Stimulated activated CD8-positive, alpha-beta memory T cell treated with anti-CD3 and anti-CD28 coated beads, Interleukin-15, amount 100 ng/mL, for 4 hours (primary cell): Measurements from ENCODE around the gene FAM241A.
"Not testable (repeated sequence)": the region's sequence is repeated elsewhere in the genome, so short reads cannot be mapped to it uniquely, and the experiment has no call there.

Experiments
- DNase-seq, 2 donors: peaks; one replicate each; pipeline ENCODE4 v3.0.0-alpha.2; 2020; ENCODE audit warnings: low read depth in 2 of 2

Gene FAM241A

DNA sequence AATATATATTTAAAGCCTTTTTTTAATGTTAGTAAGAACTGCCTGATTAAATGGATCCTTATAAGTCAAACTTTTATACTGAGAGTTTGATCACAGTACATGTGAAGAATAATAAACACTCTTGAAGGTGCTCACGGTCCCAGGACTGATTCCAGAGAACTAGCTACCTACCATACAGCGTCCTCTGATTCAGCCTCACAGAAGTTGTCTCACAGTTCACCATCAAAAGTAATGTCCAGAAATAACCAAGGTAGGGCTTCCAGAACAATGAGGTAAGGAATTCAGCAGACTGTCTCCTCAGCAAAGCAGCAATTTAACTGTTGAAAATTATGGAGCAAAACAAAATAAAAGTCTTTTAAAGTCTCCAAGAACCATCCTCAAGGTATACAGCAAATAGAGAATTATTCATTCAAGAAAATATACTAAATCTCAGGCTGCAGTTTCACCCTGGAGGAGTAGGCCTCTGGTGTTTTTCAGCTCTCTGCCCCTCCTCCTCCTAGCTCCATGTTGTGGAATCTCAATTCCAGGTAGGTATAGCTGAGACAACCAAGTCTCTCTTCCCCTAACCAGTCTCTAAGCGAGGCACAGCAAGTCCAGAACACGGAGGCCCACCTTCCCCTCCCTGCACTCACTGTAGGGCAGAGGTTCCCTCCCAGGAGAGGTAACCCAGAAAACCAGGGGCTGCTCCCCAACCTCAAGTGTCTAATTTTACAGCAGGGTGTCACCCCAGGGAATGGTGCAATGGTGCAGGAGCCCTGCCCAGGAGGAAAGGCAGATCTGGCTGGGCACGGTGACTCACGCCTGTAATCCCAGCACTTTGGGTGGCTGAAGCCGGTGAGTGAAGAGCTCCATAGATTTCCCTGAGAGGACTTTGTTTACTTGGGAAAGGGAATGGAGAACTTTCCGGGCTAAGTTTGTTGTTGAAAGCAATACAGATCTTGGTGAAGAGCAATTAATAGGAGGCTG is 28.6 kb downstream of the FAM241A start:
- DNase-seq, result no peak

DNA sequence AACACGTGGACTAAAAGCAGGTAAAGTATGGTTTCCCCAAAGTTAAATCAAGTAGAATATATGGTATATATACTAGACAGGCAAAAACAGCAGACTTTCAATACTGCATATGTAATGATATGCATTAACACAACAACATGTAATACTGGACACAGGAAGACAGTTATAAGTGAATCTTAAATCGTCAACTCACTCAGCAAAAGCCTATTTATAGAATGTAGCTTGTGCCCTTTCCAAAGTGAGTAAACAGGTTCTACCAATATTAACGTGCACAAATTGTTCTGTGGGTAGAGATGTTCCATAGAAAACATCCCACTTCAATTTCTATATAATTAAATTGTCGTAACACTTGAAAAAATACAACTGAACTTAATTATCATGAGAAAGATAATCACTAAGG is 30.6 kb downstream of the FAM241A start:
- DNase-seq, result no peak

GRCh38 chr4:112176596-112176995 is 31.3 kb downstream of the FAM241A start:
- DNase-seq, result no peak

DNA sequence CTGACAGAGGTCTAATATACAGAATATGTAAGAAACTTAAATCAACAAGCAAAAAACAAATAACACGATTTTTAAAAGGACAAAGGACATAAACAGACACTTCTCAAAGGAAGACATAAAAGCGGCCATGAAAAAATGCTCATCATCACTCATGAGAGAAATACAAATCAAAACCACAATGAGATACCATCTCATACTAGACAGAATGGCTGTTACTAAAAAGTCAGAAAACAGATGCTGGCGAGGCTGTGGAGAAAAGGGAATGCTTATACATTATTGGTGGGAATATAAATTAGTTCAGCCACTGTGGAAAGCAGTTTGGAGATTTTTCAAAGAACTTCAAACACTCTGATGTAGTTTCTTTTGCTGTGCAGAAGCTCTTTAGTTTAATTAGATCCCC is 33.5 kb downstream of the FAM241A start:
- not testable (repeated sequence) for DNase-seq

DNA sequence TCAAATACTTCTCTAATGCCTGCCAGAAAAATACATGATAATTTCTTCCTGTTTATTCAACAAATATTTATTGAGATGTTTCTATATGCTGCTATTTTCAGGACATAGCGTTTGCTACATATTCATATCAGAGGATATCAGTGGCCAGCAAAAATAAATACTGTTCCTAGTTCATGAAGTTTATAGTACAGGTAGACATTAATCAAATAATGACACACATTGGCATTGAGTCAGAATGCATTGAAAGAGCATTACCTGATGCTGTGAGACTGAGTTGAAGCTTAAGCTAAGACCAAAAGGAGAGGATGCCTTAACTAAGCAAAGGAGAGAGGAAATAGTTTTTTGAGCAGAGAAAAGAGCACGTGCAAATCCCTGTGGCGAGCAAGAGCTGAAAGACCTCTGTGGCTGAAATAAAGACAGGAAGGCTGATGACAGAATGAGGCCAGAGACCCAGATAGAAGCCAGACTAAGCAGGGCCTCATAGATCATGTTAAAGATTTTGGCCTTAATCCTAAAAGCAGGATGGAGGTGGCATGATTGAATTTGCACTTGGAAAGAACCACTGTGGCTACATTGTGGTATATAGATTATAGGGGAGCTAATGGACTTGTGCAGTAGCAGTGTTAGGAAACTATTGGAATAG is 36.2 kb downstream of the FAM241A start:
- DNase-seq, result no peak

DNA sequence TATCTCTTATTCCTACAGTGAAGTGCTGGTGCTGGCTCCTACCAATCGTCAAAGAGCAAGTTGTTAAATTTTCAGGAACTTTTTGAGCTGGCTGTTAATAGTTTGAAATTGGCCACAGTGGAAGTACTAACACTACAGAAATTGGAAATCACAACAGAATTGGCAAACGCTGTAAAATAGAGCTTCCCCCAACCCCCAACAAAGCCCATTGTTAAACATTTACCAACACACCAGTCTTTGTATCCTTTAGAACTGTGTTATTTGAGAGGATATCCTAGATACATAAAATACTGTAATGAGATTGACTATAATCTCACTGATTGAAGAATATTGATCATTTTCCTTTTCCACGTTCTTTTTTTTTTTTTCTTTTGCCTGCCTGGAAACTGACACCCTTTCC is 37.4 kb downstream of the FAM241A start:
- DNase-seq, result no peak

DNA sequence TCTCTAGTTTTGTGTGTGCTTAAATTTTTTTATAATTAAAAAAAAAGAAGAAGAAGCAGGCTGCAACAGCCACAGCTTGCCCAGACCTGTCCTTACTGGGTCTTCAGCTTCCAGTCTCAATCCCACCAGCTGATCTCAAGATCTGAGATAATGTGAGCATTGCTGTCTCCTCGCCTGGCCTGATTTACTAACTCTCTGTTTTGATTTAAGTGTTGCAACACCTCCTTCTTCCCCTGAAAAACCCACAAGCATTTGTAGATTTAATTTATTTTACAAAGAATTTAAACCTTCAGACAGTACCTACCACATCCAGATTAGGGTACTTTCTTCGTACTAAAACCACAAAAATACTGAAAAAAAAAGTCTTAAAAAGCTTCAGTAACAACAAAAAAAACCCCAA is 38.0 kb downstream of the FAM241A start:
- DNase-seq, result no peak

GRCh38 chr4:112184438-112184837 is 39.2 kb downstream of the FAM241A start:
- DNase-seq, result no peak

DNA sequence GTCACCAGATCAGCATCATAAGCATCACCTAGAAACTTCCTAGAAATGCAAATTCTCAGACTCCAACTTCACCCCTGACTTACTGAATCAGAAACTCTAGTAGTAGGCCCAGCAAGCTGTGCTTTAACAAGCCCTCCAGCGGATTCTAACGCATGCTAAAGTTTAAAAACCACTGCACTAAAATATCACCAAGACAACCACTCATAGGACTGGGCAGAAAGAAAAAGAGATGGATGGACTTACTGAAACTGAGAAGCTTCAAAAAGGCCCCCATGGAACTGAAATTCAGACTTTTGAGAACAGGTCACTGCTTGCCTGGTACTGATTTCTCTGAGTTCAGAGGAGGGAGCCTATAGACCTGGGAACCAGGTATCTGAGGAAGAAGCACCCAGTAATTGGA is 40.1 kb downstream of the FAM241A start:
- DNase-seq, result no peak

GRCh38 chr4:112185740-112186670 is 40.8 kb downstream of the FAM241A start:
- no peak for DNase-seq

GRCh38 chr4:112189754-112190153 is 44.5 kb downstream of the FAM241A start:
- no peak for DNase-seq

DNA sequence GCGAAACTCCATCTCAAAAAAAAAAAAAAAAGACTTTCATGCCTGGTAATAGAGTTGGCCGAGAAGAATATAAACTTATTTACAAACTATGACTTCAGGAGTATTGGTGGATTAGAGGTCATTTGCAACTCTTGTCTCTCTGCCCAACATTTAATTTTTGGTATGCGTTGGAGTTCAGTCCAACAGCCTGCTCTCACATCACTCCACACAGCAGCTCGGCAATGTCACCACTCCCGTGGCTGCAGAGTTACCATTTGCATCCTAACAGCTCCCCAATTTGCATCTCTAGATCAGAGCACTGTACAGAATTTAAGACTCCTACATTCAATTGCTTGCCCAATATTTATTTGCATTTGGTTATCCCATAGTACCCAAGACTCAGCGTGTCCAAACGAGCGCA is 45.4 kb downstream of the FAM241A start:
- DNase-seq, result no peak

GRCh38 chr4:112196461-112196860 is 51.2 kb downstream of the FAM241A start:
- no peak for DNase-seq

DNA sequence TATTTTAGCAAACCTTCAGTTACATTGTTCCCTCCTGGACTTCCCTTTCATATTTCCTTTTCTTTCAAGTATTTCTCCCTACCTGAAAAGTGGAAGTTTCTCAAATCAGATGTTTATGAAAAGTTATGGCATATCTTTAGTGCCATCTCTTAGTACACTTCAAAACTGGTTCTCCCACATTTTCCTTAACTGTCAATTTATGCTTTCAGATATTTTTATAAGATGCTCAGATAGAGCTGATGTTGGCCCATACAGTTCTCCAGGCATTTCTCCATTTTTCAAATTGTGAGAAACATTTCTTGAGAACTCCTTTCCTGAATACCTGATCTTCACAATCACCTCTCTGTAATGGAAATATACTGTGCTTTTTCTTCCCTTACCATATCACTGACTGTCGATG is 53.8 kb downstream of the FAM241A start:
- DNase-seq, result no peak

- no peak for DNase-seq
Observed at GRCh38 chr4:112201915-112202505, 56.8 kb downstream of the FAM241A start.

DNA sequence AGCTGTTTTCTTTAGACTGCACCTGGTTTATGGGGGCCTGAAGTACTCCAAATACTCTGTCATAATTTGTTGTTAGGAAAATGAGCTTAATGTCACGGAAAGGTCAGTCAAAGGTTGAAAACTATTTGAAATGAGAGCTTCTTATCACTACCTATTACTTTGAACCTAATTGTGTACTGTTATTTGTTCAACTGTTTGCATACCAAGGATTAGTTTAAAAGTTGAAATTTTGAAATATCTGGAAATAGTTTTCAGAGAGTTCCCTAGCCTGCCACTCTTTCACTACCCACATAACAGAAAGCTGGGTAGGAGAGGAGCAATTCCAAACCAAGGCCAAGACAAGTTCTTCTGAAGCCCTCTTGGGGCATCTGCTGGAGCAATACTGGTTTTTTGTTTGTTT is 58.3 kb downstream of the FAM241A start:
- no peak for DNase-seq

GRCh38 chr4:112206431-112206830 is 61.2 kb downstream of the FAM241A start:
- no peak for DNase-seq

DNA sequence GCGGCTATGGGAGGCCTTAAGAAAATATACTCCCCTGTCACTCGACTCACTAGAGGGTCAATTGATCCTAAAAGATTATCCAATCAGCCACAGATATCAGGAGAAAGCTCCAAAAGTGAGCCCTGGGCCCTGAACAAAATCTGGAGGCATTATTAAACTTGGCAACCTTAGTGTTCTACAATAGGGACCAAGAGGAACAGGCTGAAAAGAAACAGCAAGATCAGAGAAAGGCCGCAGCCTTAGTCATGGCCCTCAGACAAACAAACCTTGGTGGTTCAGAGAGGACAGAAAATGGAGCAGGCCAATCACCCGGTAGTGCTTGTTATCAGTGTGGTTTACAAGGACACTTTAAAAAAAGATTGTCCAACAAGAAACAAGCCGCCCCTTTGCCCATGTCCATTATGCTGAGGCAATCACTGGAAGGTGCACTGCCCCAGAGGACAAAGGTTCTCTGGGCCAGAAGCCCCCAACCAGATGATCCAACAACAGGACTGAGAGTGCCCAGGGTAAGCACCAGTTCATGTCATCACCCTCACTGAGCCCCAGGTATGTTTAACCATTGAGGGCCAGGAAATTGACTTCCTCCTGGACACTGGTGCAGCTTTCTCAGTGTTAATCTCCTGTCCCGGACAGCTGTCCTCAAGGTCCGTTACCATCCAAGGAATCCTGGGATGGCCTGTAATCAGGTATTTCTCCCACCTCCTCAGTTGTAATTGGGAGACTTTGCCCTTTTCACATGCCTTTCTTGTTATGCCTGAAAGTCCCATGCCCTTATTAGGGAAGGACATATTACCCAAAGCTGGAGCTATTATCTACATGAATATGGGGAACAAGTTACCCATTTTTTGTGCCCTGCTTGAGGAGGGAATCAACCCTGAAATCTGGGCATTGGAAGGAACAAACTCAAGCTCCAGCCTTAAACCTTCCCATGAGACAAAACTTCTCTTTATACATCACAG is 63.2 kb downstream of the FAM241A start:
- not testable (repeated sequence) for DNase-seq

- no peak for DNase-seq
Observed at GRCh38 chr4:112210777-112211176, 65.5 kb downstream of the FAM241A start.

GRCh38 chr4:112213091-112213490 is 67.8 kb downstream of the FAM241A start:
- DNase-seq, result no peak
